ENCODE data around the gene CDK4.

CDK4 gene

DNA sequence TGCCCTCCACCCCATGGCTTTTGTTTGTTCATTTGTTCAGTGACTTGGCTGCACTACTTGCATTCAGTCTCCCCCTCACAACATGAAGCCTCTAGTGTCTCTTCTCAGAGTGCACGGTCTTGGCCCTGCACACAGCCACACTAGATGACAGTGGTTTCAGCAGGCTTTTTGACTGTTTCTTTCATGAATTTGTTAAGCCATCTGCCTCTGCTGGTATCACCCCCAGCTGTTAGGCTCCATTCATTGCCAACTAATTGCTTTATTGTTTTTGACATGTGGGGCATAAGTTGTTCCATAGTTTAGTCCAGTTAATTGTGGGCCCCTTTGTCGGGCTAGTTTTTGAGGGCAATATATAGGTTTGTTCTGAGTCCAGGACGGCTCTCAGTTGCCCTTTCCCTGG, 39.4 kb downstream of the CDK4 start:
- H3K4me3 ChIP-seq (ENCODE audit: severe bottlenecking): no peak overlapping the region
- no peak overlapping the region for H3K27ac ChIP-seq (ENCODE audit: poor library complexity, severe bottlenecking)
- H3K36me3 ChIP-seq (ENCODE audit: low read depth): peaks cover 30% of the 10 kb centered on the region
- H3K9me3 ChIP-seq (ENCODE audit: severe bottlenecking): no peaks in the 10 kb centered on the region
- ATAC-seq (ENCODE audit: low read depth) (no peak), DNase-seq (ENCODE audit: low spot score) (no peak)
- no peaks in the 10 kb centered on the region for H3K27me3 ChIP-seq (ENCODE audit: insufficient read depth, poor library complexity, severe bottlenecking)
- TF ChIP-seq, protein P1, sequence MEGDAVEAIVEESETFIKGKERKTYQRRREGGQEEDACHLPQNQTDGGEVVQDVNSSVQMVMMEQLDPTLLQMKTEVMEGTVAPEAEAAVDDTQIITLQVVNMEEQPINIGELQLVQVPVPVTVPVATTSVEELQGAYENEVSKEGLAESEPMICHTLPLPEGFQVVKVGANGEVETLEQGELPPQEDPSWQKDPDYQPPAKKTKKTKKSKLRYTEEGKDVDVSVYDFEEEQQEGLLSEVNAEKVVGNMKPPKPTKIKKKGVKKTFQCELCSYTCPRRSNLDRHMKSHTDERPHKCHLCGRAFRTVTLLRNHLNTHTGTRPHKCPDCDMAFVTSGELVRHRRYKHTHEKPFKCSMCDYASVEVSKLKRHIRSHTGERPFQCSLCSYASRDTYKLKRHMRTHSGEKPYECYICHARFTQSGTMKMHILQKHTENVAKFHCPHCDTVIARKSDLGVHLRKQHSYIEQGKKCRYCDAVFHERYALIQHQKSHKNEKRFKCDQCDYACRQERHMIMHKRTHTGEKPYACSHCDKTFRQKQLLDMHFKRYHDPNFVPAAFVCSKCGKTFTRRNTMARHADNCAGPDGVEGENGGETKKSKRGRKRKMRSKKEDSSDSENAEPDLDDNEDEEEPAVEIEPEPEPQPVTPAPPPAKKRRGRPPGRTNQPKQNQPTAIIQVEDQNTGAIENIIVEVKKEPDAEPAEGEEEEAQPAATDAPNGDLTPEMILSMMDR (IDR thresholded peaks at IDR 0.05; ENCODE audit: poor library complexity, severe bottlenecking): no peak
- H3K4me1 ChIP-seq (ENCODE audit: insufficient read depth, poor library complexity, severe bottlenecking): no peaks in the 10 kb centered on the region

DNA sequence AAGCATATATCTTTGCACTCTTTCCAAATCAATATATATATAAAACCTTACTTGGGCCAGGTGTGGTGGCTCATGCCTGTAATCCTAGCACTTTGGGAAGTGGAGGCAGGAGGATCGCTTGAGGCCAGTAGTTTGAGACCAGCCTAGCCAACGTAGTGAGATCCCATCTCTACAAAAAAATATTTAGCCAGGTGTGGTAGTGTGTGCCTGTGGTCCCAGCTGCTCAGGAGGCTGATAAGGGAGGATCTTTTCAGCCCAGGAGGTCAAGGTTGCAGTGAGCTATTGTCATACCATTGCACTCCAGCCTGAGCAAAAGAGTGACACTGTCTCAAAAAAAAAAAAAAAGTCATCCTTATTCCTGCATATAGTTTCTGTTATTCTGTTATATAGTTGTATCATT, 43.8 kb downstream of the CDK4 start:
- no peak overlapping the region for H3K4me3 ChIP-seq (ENCODE audit: severe bottlenecking)
- TF ChIP-seq, protein P1 (IDR thresholded peaks at IDR 0.05; ENCODE audit: poor library complexity, severe bottlenecking): no peak
- peaks cover 7% of the 10 kb centered on the region for H3K9me3 ChIP-seq (ENCODE audit: severe bottlenecking)
- no peak overlapping the region for H3K27ac ChIP-seq (ENCODE audit: poor library complexity, severe bottlenecking)
- peaks cover 43% of the 10 kb centered on the region for H3K36me3 ChIP-seq (ENCODE audit: low read depth)
- no peaks in the 10 kb centered on the region for H3K27me3 ChIP-seq (ENCODE audit: insufficient read depth, poor library complexity, severe bottlenecking)
- ATAC-seq (ENCODE audit: low read depth): no peak
- no peaks in the 10 kb centered on the region for H3K4me1 ChIP-seq (ENCODE audit: insufficient read depth, poor library complexity, severe bottlenecking)
- DNase-seq (ENCODE audit: low spot score): no peak

DNA sequence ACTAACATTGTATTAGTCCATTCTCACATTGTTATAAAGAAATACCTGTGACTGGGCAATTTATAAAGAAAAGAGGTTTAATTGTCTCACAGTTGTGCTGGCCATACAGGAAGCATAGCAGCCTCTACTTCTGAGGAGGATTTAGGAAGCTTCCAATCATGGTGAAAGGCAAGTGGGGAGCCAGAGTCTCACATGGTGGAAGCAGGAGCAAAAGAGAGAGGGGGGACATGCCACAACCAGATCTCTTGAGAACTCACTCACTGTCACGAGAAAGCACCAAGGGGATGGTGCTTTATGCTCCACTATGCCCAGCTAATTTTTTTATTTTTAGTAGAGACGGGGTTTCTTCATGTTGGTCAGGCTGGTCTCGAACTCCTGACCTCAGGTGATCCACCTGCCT, 44.9 kb downstream of the CDK4 start:
- Histone ChIP-seq H3K36me3 (ENCODE audit: low read depth) (peaks cover 48% of the 10 kb centered on the region), H3K27me3 (ENCODE audit: insufficient read depth, poor library complexity, severe bottlenecking) (no peaks in the 10 kb centered on the region), H3K9me3 (ENCODE audit: severe bottlenecking) (peaks cover 7% of the 10 kb centered on the region), H3K27ac (ENCODE audit: poor library complexity, severe bottlenecking) (no peak overlapping the region), H3K4me1 (ENCODE audit: insufficient read depth, poor library complexity, severe bottlenecking) (no peaks in the 10 kb centered on the region), H3K4me3 (ENCODE audit: severe bottlenecking) (no peak overlapping the region)
- TF ChIP-seq, protein P1 (IDR thresholded peaks at IDR 0.05; ENCODE audit: poor library complexity, severe bottlenecking): no peak
- DNase-seq (ENCODE audit: low spot score): no peak
- ATAC-seq (ENCODE audit: low read depth): no peak

GRCh38 chr12:57700317-57700716, 51.8 kb downstream of the CDK4 start:
- peaks cover 61% of the 10 kb centered on the region for H3K36me3 ChIP-seq (ENCODE audit: low read depth)
- no peaks in the 10 kb centered on the region for H3K27me3 ChIP-seq (ENCODE audit: insufficient read depth, poor library complexity, severe bottlenecking)
- no peaks in the 10 kb centered on the region for H3K4me1 ChIP-seq (ENCODE audit: insufficient read depth, poor library complexity, severe bottlenecking)
- ATAC-seq (ENCODE audit: low read depth) (no peak), DNase-seq (ENCODE audit: low spot score) (no peak)
- TF ChIP-seq, protein P1 (IDR thresholded peaks at IDR 0.05; ENCODE audit: poor library complexity, severe bottlenecking): no peak
- H3K27ac ChIP-seq (ENCODE audit: poor library complexity, severe bottlenecking): no peak overlapping the region
- peaks cover 7% of the 10 kb centered on the region for H3K9me3 ChIP-seq (ENCODE audit: severe bottlenecking)
- no peak overlapping the region for H3K4me3 ChIP-seq (ENCODE audit: severe bottlenecking)

DNA sequence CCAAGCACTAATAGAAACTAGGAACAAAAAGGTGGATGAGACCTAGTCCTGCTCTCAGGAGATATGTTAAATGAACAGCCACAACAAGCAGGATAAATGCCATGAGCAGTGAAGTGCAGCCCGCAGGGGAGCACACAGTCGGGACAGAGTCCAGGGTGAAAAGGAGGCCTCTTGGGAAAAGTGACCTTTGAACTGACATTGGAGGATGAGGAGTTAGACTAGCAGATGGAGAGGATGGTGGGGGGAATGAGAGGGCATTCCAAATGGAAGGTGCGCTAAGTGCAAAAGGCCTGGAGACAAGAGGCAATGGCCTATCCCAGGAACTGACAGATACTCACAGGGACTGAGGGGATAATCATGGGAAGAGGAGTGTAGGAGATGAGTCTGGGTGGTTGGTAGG, 53.7 kb downstream of the CDK4 start:
- Histone ChIP-seq H3K36me3 (ENCODE audit: low read depth) (peaks cover 44% of the 10 kb centered on the region), H3K9me3 (ENCODE audit: severe bottlenecking) (no peaks in the 10 kb centered on the region), H3K27ac (ENCODE audit: poor library complexity, severe bottlenecking) (no peak overlapping the region), H3K27me3 (ENCODE audit: insufficient read depth, poor library complexity, severe bottlenecking) (no peaks in the 10 kb centered on the region), H3K4me3 (ENCODE audit: severe bottlenecking) (no peak overlapping the region), H3K4me1 (ENCODE audit: insufficient read depth, poor library complexity, severe bottlenecking) (no peaks in the 10 kb centered on the region)
- DNase-seq (ENCODE audit: low spot score) (no peak), ATAC-seq (ENCODE audit: low read depth) (no peak)
- TF ChIP-seq, protein P1 (IDR thresholded peaks at IDR 0.05; ENCODE audit: poor library complexity, severe bottlenecking): no peak
